ENCODE results near the gene GRID2. TPM values are rescaled to one million over a fixed set of nuclear protein-coding genes. Genes with fewer than 3 reads are reported as not detected.

GRID2 gene
- total and polyA plus RNA-seq, 10 of the 15 experiments (the other 5 are each of a cell fraction or from before 2014, with no cell fraction given): not detected

GRCh38 chr4:92455329-92455839 lies 151.6 kb downstream of the GRID2 start (continued):
- TF ChIP-seq BACH1 (IDR thresholded peaks at IDR 0.05; ENCODE audit: borderline replicate concordance) (no peak), RBBP5 (conservative IDR thresholded peaks at IDR 0.05) (no peak), ZNF622 (IDR thresholded peaks at IDR 0.05) (no peak), PKNOX1 (IDR thresholded peaks at IDR 0.05) (no peak), CHD4 (IDR thresholded peaks at IDR 0.05) (no peak), CEBPB (IDR thresholded peaks at IDR 0.05; ENCODE audit: borderline replicate concordance in 1 of 2, low read depth in 2 of 2, low read length in 2 of 2) (no peak), CREB1 (IDR thresholded peaks at IDR 0.05; ENCODE audit: low read depth) (no peak)

- SMC1A ChIA-PET (ENCODE audit: uncharacterized antibody, unreplicated experiment): no interaction called here
- CTCF ChIA-PET: no interaction called here
- no peak overlapping the region for H2AFZ ChIP-seq (ENCODE audit: control insufficient read depth, low read depth, low read length)
- H3K4me1 ChIP-seq (ENCODE audit: control insufficient read depth, insufficient read depth, low read length): no peaks in the 10 kb centered on the region
- H3K9ac ChIP-seq (ENCODE audit: control insufficient read depth, insufficient read depth, low read length): no peak overlapping the region
- no peak overlapping the region for H3K27ac ChIP-seq (ENCODE audit: control insufficient read depth, insufficient read depth)
- POLR2A ChIA-PET: no interaction called here
- RAD21 ChIA-PET (ENCODE audit: unreplicated experiment): no interaction called here
- no peak for TF ChIP-seq SMARCA5 (IDR thresholded peaks at IDR 0.05)
- no peak for TF ChIP-seq FOXM1 (IDR thresholded peaks at IDR 0.05; ENCODE audit: low read depth, low read length)
- no peak for TF ChIP-seq SKIL (IDR thresholded peaks at IDR 0.05; ENCODE audit: low read depth, poor library complexity, severe bottlenecking)
- no peak for TF ChIP-seq RFX5 (IDR thresholded peaks at IDR 0.05; ENCODE audit: low read depth, low read length)
- TF ChIP-seq NR2C2 (IDR thresholded peaks at IDR 0.05; ENCODE audit: borderline replicate concordance, control insufficient read depth, insufficient read length, low read depth): no peak
- TF ChIP-seq TARDBP (IDR thresholded peaks at IDR 0.05; ENCODE audit: borderline replicate concordance): no peak
- TF ChIP-seq IRF4 (IDR thresholded peaks at IDR 0.05; ENCODE audit: low read depth, low read length): no peak
- no peak for TF ChIP-seq ZSCAN29 (IDR thresholded peaks at IDR 0.05)
- TF ChIP-seq ATF2 (IDR thresholded peaks at IDR 0.05; ENCODE audit: low read length): no peak
- in situ Hi-C loops (cut with MboI): no loop called here
- no peaks in the 10 kb centered on the region for H3K79me2 ChIP-seq (ENCODE audit: control insufficient read depth, insufficient read depth, low read length)
- DNase-seq (ENCODE audit: low read depth, low spot score): no peak
- H3K9me3 ChIP-seq (replicated peaks; ENCODE audit: control insufficient read depth, insufficient read depth, low read length): no peaks in the 10 kb centered on the region
- H3K36me3 ChIP-seq (ENCODE audit: control insufficient read depth in 2 of 2, insufficient read depth in 2 of 2, low read length in 1 of 2): no peaks in the 10 kb centered on the region
- no peaks in the 10 kb centered on the region for H4K20me1 ChIP-seq (ENCODE audit: control insufficient read depth, insufficient read depth)
- no peaks in the 10 kb centered on the region for H3K27me3 ChIP-seq (replicated peaks in 1 of 2; ENCODE audit: control insufficient read depth in 2 of 2, insufficient read depth in 2 of 2, low read length in 1 of 2)
- BruUV-seq (replicated peaks): no TSS peak
- intact Hi-C loops (cut with micrococcal nuclease; ENCODE audit: unreplicated experiment): no loop called here
- no peak for FAIRE-seq
- 0% methylated on average over 2 of the region's 2 CpGs for WGBS (ENCODE audit: insufficient coverage, insufficient replicate concordance, low lambda C conversion rate, missing lambda C conversion rate)
- no peak overlapping the region for H3K4me2 ChIP-seq (ENCODE audit: control insufficient read depth, insufficient read depth)
- ATAC-seq: no peak
- no peak overlapping the region for H3K4me3 ChIP-seq
Measured at GRCh38 chr4:92455951-92456350, 152.2 kb downstream of the GRID2 start.

All from GM12878 (cell line).